IPS DF 6.9 (cell line): ENCODE measurements around the gene CAMK2A.

Experiments
- DNase-seq: peaks from one replicate; pipeline ENCODE4 v3.0.0-alpha.2; 2013; ENCODE audit warnings: low read depth, low spot score
- H3K27ac ChIP-seq: one replicate; pipeline ENCODE4 v1.5.1; 2013; ENCODE audit warnings: low read length, control low read depth
- H3K27me3 ChIP-seq: 2 replicates; pipeline ENCODE4 v1.6.1; 2013; ENCODE audit warnings: mild to moderate bottlenecking, low read length; ENCODE audit not compliant: control insufficient read depth, insufficient read depth
- H3K36me3 ChIP-seq: 2 replicates; pipeline ENCODE4 v1.6.1; 2013; ENCODE audit warnings: low read length; ENCODE audit not compliant: control insufficient read depth, insufficient read depth
- H3K4me1 ChIP-seq: 2 replicates; pipeline ENCODE4 v1.6.1; 2013; ENCODE audit warnings: low read length; ENCODE audit not compliant: control insufficient read depth, insufficient read depth
- H3K4me3 ChIP-seq: 2 replicates; pipeline ENCODE4 v1.5.1; 2013; ENCODE audit warnings: mild to moderate bottlenecking, low read length
- H3K9me3 ChIP-seq: 2 replicates; pipeline ENCODE4 v1.6.1; 2013; ENCODE audit warnings: low read length, inconsistent platforms; ENCODE audit not compliant: control insufficient read depth, insufficient read depth
- WGBS: extraction: QIAGEN DNeasy Blood & Tissue Kit; methylation state at CpG from one replicate; pipeline ENCODE4 v1.1.7; 2013; ENCODE audit warnings: mixed read lengths, missing lambda C conversion rate; ENCODE audit not compliant: insufficient read length, insufficient coverage; 5-methylcytosine and 5-hydroxymethylcytosine counted together

CAMK2A gene

GRCh38 chr5:150300496-150301169 is 11.1 kb upstream of the CAMK2A start:
- no peak for DNase-seq
- Histone ChIP-seq H3K4me3 (no peak overlapping the region), H3K27me3 (no peaks in the 10 kb centered on the region; the same call in 1 of the 2 replicates), H3K27ac (no peak overlapping the region), H3K4me1 (peaks cover 6% of the 10 kb centered on the region), H3K9me3 (no peaks in the 10 kb centered on the region), H3K36me3 (no peaks in the 10 kb centered on the region)
- 100% methylated on average over 1 of the region's 13 CpGs for WGBS

- Histone ChIP-seq H3K36me3 (no peaks in the 10 kb centered on the region), H3K27me3 (no peaks in the 10 kb centered on the region; the same call in 1 of the 2 replicates), H3K4me1 (peaks cover 6% of the 10 kb centered on the region), H3K9me3 (no peaks in the 10 kb centered on the region), H3K4me3 (no peak overlapping the region), H3K27ac (no peak overlapping the region)
- WGBS: no CpG with 5 or more reads among the region's 6 CpGs
- no peak for DNase-seq
These were observed 10.2 kb upstream of the CAMK2A start for GRCh38 chr5:150299571-150300327.

- Histone ChIP-seq H3K9me3 (no peaks in the 10 kb centered on the region), H3K4me3 (no peak overlapping the region), H3K36me3 (no peaks in the 10 kb centered on the region), H3K27ac (no peak overlapping the region), H3K27me3 (no peaks in the 10 kb centered on the region; the same call in 1 of the 2 replicates), H3K4me1 (peaks cover 2% of the 10 kb centered on the region)
- WGBS: no CpG with 5 or more reads among the region's 10 CpGs
- DNase-seq: no peak
These were observed 9.3 kb upstream of the CAMK2A start for GRCh38 chr5:150298701-150299451.

- H3K36me3 ChIP-seq: no peaks in the 10 kb centered on the region
- DNase-seq: no peak
- WGBS: no CpG with 5 or more reads among the region's 31 CpGs
- no peaks in the 10 kb centered on the region for H3K9me3 ChIP-seq
- H3K27me3 ChIP-seq: no peaks in the 10 kb centered on the region; the same call in 1 of the 2 replicates
- H3K4me3 ChIP-seq: no peak overlapping the region
- H3K4me1 ChIP-seq: peaks cover 3% of the 10 kb centered on the region
- H3K27ac ChIP-seq: no peak overlapping the region
These were observed 8.5 kb upstream of the CAMK2A start for GRCh38 chr5:150297934-150298595.

GRCh38 chr5:150297236-150297890 is 7.8 kb upstream of the CAMK2A start:
- Histone ChIP-seq H3K27ac (no peak overlapping the region), H3K27me3 (no peaks in the 10 kb centered on the region; the same call in 1 of the 2 replicates), H3K4me3 (no peak overlapping the region), H3K9me3 (no peaks in the 10 kb centered on the region), H3K36me3 (no peaks in the 10 kb centered on the region), H3K4me1 (peaks cover 3% of the 10 kb centered on the region)
- no peak for DNase-seq
- no CpG with 5 or more reads among the region's 36 CpGs for WGBS

GRCh38 chr5:150296496-150296895 is 6.9 kb upstream of the CAMK2A start:
- no peaks in the 10 kb centered on the region for H3K9me3 ChIP-seq
- WGBS: no CpG with 5 or more reads among the region's 7 CpGs
- no peak for DNase-seq
- H3K4me3 ChIP-seq: no peak overlapping the region
- H3K36me3 ChIP-seq: no peaks in the 10 kb centered on the region
- peaks cover 2% of the 10 kb centered on the region for H3K4me1 ChIP-seq
- H3K27me3 ChIP-seq: no peaks in the 10 kb centered on the region; the same call in 1 of the 2 replicates
- no peak overlapping the region for H3K27ac ChIP-seq

- peaks cover 2% of the 10 kb centered on the region for H3K4me1 ChIP-seq
These were observed 6.3 kb upstream of the CAMK2A start for GRCh38 chr5:150295741-150296486.

GRCh38 chr5:150295172-150295634 is 5.6 kb upstream of the CAMK2A start:
- peaks cover 2% of the 10 kb centered on the region; the same call in 1 of the 2 replicates for H3K4me1 ChIP-seq
- H3K27ac ChIP-seq: no peak overlapping the region
- no peak for DNase-seq
- no peaks in the 10 kb centered on the region for H3K9me3 ChIP-seq
- no peaks in the 10 kb centered on the region for H3K36me3 ChIP-seq
- H3K27me3 ChIP-seq: no peaks in the 10 kb centered on the region
- no CpG with 5 or more reads among the region's 10 CpGs for WGBS
- H3K4me3 ChIP-seq: no peak overlapping the region

More at GRCh38 chr5:150295741-150296486, 6.3 kb upstream of the CAMK2A start:
- no CpG with 5 or more reads among the region's 17 CpGs for WGBS
- Histone ChIP-seq H3K36me3 (no peaks in the 10 kb centered on the region), H3K27ac (no peak overlapping the region), H3K27me3 (no peaks in the 10 kb centered on the region), H3K4me3 (no peak overlapping the region), H3K9me3 (no peaks in the 10 kb centered on the region)
- DNase-seq: no peak

- DNase-seq: no peak
- WGBS: no CpG with 5 or more reads among the region's 10 CpGs
- Histone ChIP-seq H3K27ac (no peak overlapping the region), H3K4me1 (peaks cover 2% of the 10 kb centered on the region; the same call in 1 of the 2 replicates), H3K4me3 (no peak overlapping the region), H3K36me3 (no peaks in the 10 kb centered on the region), H3K9me3 (no peaks in the 10 kb centered on the region), H3K27me3 (no peaks in the 10 kb centered on the region)
These were observed 5.0 kb upstream of the CAMK2A start for GRCh38 chr5:150294551-150295071.
